GM19023 (cell line): ENCODE measurements around the gene IGFBP3.
"Not testable (repeated sequence)": the region's sequence is repeated elsewhere in the genome, so short reads cannot be mapped to it uniquely, and the experiment has no call there.

ENCODE experiments used
- ATAC-seq: cut with Tn5 transposase; IDR thresholded peaks from one replicate; pipeline ENCODE4 v1.9.1; 2021; ENCODE audit warnings: mild to moderate bottlenecking, moderate library complexity; ENCODE audit not compliant: unreplicated experiment

The IGFBP3 gene

GRCh38 chr7:45920502-45921380, at the start of gene IGFBP3:
IGFBP3 (minus strand) TSS chr7:45921272; CDS start chr7:45921140, 132 bp downstream.
- no peak for ATAC-seq

- ATAC-seq, result no peak
These were observed 49.4 kb upstream of the IGFBP3 start for GRCh38 chr7:45970454-45970853.

- no peak for ATAC-seq
These were observed 48.9 kb upstream of the IGFBP3 start for GRCh38 chr7:45969940-45970339.

GRCh38 chr7:45968856-45969541, 47.9 kb upstream of the IGFBP3 start:
- no peak for ATAC-seq

GRCh38 chr7:45968312-45968711, 47.2 kb upstream of the IGFBP3 start:
- no peak for ATAC-seq

GRCh38 chr7:45967591-45968157, 46.6 kb upstream of the IGFBP3 start:
- no peak for ATAC-seq

GRCh38 chr7:45962861-45963260, 41.8 kb upstream of the IGFBP3 start:
- no peak for ATAC-seq

- no peak for ATAC-seq
These were observed 36.6 kb upstream of the IGFBP3 start for GRCh38 chr7:45957721-45958120.

- ATAC-seq, result no peak
These were observed 34.2 kb upstream of the IGFBP3 start for GRCh38 chr7:45955286-45955685.

- ATAC-seq, result not testable (repeated sequence)
These were observed 32.0 kb upstream of the IGFBP3 start for GRCh38 chr7:45953055-45953454.

GRCh38 chr7:45944058-45944457, 23.0 kb upstream of the IGFBP3 start:
- ATAC-seq, result no peak

GRCh38 chr7:45940939-45941338, 19.9 kb upstream of the IGFBP3 start:
- no peak for ATAC-seq

GRCh38 chr7:45940237-45940781, 19.2 kb upstream of the IGFBP3 start:
- ATAC-seq, result not testable (repeated sequence)

GRCh38 chr7:45939574-45939973, 18.5 kb upstream of the IGFBP3 start:
- ATAC-seq, result no peak

- no peak for ATAC-seq
These were observed 17.7 kb upstream of the IGFBP3 start for GRCh38 chr7:45938626-45939302.

- ATAC-seq, result no peak
These were observed 16.8 kb upstream of the IGFBP3 start for GRCh38 chr7:45937862-45938261.

- ATAC-seq, result no peak
These were observed 16.2 kb upstream of the IGFBP3 start for GRCh38 chr7:45937301-45937700.

GRCh38 chr7:45930967-45931366, 9.9 kb upstream of the IGFBP3 start:
- ATAC-seq, result no peak

GRCh38 chr7:45927721-45928120, 6.6 kb upstream of the IGFBP3 start:
- ATAC-seq, result no peak

- ATAC-seq, result no peak
These were observed 3.2 kb upstream of the IGFBP3 start for GRCh38 chr7:45924283-45924682.

- ATAC-seq, result no peak
These were observed 2.7 kb upstream of the IGFBP3 start for GRCh38 chr7:45923818-45924217.
